Astrocyte (in vitro differentiated cells and primary cell): ENCODE measurements around the gene TUT7. TPM values are rescaled to one million over a fixed set of nuclear protein-coding genes. Genes with fewer than 3 reads are reported as not detected.
"Not testable (repeated sequence)": the region's sequence is repeated elsewhere in the genome, so short reads cannot be mapped to it uniquely, and the experiment has no call there.

Experiments used
- DNase-seq: peaks from one replicate; pipeline ENCODE4 v3.0.0-alpha.2; 2010; ENCODE audit warnings: low read depth
- FAIRE-seq: peaks from 2 replicates; lab custom pipeline; 2011; peaks lifted over from hg19 to GRCh38; lab: Jason Lieb, UNC
- H2AFZ ChIP-seq: 2 replicates; pipeline ENCODE4 v1.6.0; 2012; ENCODE audit warnings: low read depth, low read length, inconsistent platforms
- H3K27ac ChIP-seq: 2 replicates; pipeline ENCODE4 v1.5.1; 2011; ENCODE audit warnings: low read depth, low read length, inconsistent platforms
- H3K27me3 ChIP-seq: 2 replicates; pipeline ENCODE4 v1.6.0; 2011; ENCODE audit warnings: low read length, inconsistent platforms; ENCODE audit not compliant: insufficient read depth
- H3K36me3 ChIP-seq: 2 replicates; pipeline ENCODE4 v1.5.1; 2011; ENCODE audit warnings: low read length, inconsistent platforms; ENCODE audit not compliant: insufficient read depth
- H3K4me1 ChIP-seq: 2 replicates; pipeline ENCODE4 v1.5.1; 2011; ENCODE audit warnings: low read length, inconsistent platforms; ENCODE audit not compliant: insufficient read depth
- H3K4me2 ChIP-seq: 2 replicates; pipeline ENCODE4 v1.6.0; 2012; ENCODE audit warnings: low read length, inconsistent platforms
- H3K4me3 ChIP-seq: 2 replicates; pipeline ENCODE4 v1.5.1; 2011; ENCODE audit warnings: low read depth, mild to moderate bottlenecking, low read length, inconsistent platforms; ENCODE audit not compliant: insufficient read depth
- H3K79me2 ChIP-seq: 2 replicates; pipeline ENCODE4 v1.6.0; 2012; ENCODE audit warnings: mild to moderate bottlenecking, low read length, inconsistent platforms; ENCODE audit not compliant: insufficient read depth
- H3K9ac ChIP-seq: 2 replicates; pipeline ENCODE4 v1.6.0; 2012; ENCODE audit warnings: mild to moderate bottlenecking, low read length, inconsistent platforms
- H3K9me3 ChIP-seq: 2 replicates; pipeline ENCODE4 v1.5.1; 2012; ENCODE audit warnings: low read depth, mild to moderate bottlenecking, low read length, inconsistent platforms; ENCODE audit not compliant: insufficient read depth
- H4K20me1 ChIP-seq: 2 replicates; pipeline ENCODE4 v1.6.0; 2012; ENCODE audit warnings: low read length, inconsistent platforms; ENCODE audit not compliant: insufficient read depth
- H3K27ac Mint-ChIP-seq: one replicate; pipeline ENCODE4 v1.8.0; 2021; ENCODE audit warnings: mild to moderate bottlenecking, mixed read lengths; ENCODE audit not compliant: unreplicated experiment
- H3K27me3 Mint-ChIP-seq: one replicate; pipeline ENCODE4 v1.8.0; 2021; ENCODE audit warnings: low read depth, mixed read lengths; ENCODE audit not compliant: unreplicated experiment
- H3K36me3 Mint-ChIP-seq: one replicate; pipeline ENCODE4 v1.8.0; 2021; ENCODE audit warnings: low read depth, mixed read lengths; ENCODE audit not compliant: unreplicated experiment
- H3K4me1 Mint-ChIP-seq: one replicate; pipeline ENCODE4 v1.8.0; 2021; ENCODE audit warnings: low read depth, mixed read lengths; ENCODE audit not compliant: unreplicated experiment
- H3K4me3 Mint-ChIP-seq: one replicate; pipeline ENCODE4 v1.8.0; 2021; ENCODE audit warnings: mild to moderate bottlenecking, moderate library complexity, mixed read lengths; ENCODE audit not compliant: unreplicated experiment
- H3K9me3 Mint-ChIP-seq: one replicate; pipeline ENCODE4 v1.8.0; 2021; ENCODE audit warnings: mild to moderate bottlenecking, mixed read lengths; ENCODE audit not compliant: unreplicated experiment
- CTCF ChIP-seq: IDR thresholded peaks from 2 replicates; pipeline ENCODE4 v1.5.1; 2011; ENCODE audit warnings: low read depth, mild to moderate bottlenecking, inconsistent platforms, low read length, moderate library complexity; ENCODE audit not compliant: insufficient read depth
- EZH2 ChIP-seq: IDR thresholded peaks from 2 replicates; pipeline ENCODE4 v1.6.1; 2012; ENCODE audit warnings: mild to moderate bottlenecking, low read length, inconsistent platforms; ENCODE audit not compliant: insufficient read depth
- total RNA-seq: library from RNA; stranded (reverse); gene quantifications from 2 replicates; pipeline ENCODE4 v1.2.1, GENCODE V29; 2021

Gene TUT7
- total RNA-seq, 1 donor from 2014 or later, result 24.8 TPM

- Histone ChIP-seq H3K79me2 (no peaks in the 10 kb centered on the region), H3K4me3 (no peak overlapping the region), H3K36me3 (peaks cover 73% of the 10 kb centered on the region), H3K9ac (no peak overlapping the region), H3K4me1 (peaks cover 7% of the 10 kb centered on the region), H2AFZ (no peak overlapping the region), H3K4me2 (peak overlapping the region; percentile 33), H4K20me1 (peaks cover 3% of the 10 kb centered on the region), H3K27ac (no peak overlapping the region), H3K9me3 (no peaks in the 10 kb centered on the region), H3K27me3 (no peaks in the 10 kb centered on the region)
- Mint-ChIP-seq H3K36me3 (peaks cover 19% of the 10 kb centered on the region), H3K27ac (peak overlapping the region; percentile 77), H3K9me3 (no peaks in the 10 kb centered on the region), H3K27me3 (no peaks in the 10 kb centered on the region), H3K4me3 (no peak overlapping the region), H3K4me1 (peaks cover 8% of the 10 kb centered on the region)
- DNase-seq (peak; percentile 88), FAIRE-seq (no peak)
- TF ChIP-seq CTCF (no peak), EZH2 (no peak)
Measured at GRCh38 chr9:86321373-86321772, 32.8 kb downstream of the TUT7 start.

GRCh38 chr9:86318187-86318586, 36.0 kb downstream of the TUT7 start:
- Histone ChIP-seq H3K79me2 (no peaks in the 10 kb centered on the region), H2AFZ (no peak overlapping the region), H3K4me1 (peaks cover 7% of the 10 kb centered on the region), H3K27ac (no peak overlapping the region), H3K4me3 (no peak overlapping the region), H3K9ac (no peak overlapping the region), H4K20me1 (peaks cover 3% of the 10 kb centered on the region), H3K9me3 (no peaks in the 10 kb centered on the region), H3K4me2 (no peak overlapping the region), H3K27me3 (no peaks in the 10 kb centered on the region), H3K36me3 (peaks cover 62% of the 10 kb centered on the region)
- H3K27me3 Mint-ChIP-seq, result no peaks in the 10 kb centered on the region
- H3K4me3 Mint-ChIP-seq, result no peak overlapping the region
- no peak for TF ChIP-seq CTCF
- TF ChIP-seq EZH2, result no peak
- no peak for FAIRE-seq
- DNase-seq, result no peak
- no peaks in the 10 kb centered on the region for H3K9me3 Mint-ChIP-seq
- H3K27ac Mint-ChIP-seq, result no peak overlapping the region
- H3K36me3 Mint-ChIP-seq, result peaks cover 24% of the 10 kb centered on the region
- H3K4me1 Mint-ChIP-seq, result peaks cover 8% of the 10 kb centered on the region

DNA sequence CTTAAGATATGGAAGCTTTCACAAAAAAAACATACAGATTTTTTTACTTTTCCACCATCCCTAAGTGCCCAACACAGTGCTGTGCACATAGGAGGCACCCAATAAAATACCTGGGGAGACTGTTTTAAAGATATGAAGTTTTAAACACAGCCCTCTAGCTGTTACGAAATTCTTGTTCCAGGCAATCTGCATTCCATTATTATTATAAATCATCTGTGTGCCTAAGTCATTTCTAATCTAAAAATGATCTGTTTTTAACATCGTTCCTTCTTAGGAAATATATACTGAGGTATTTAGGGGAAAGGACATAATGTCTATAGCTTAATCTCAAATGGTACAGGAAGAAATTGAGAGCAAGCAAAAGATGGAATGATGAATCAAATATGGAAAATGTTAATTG, 39.1 kb downstream of the TUT7 start:
- H3K36me3 Mint-ChIP-seq, result peaks cover 26% of the 10 kb centered on the region

DNA sequence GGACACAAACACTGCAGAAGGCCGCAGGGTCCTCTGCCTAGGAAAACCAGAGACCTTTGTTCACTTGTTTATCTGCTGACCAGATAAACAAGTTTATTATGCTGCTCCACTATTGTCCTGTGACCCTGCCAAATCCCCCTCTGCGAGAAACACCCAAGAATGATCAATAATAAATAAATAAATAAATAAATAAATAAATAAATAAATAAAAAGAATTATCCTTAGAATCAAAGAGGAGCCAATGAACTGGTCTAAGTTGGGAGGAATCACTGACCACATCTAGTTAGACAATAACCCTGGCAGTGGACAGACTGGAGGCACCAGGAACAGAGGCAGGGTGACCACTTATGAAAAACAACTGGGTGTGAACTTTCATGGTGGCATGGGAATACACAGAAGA, 41.3 kb downstream of the TUT7 start:
- FAIRE-seq, result not testable (repeated sequence)
- H3K36me3 Mint-ChIP-seq, result peaks cover 26% of the 10 kb centered on the region

More for the DNA sequence above, 39.1 kb downstream of the TUT7 start:
- Mint-ChIP-seq H3K4me3 (no peak overlapping the region), H3K27me3 (no peaks in the 10 kb centered on the region), H3K9me3 (no peaks in the 10 kb centered on the region), H3K27ac (no peak overlapping the region), H3K4me1 (no peaks in the 10 kb centered on the region)
- DNase-seq (no peak), FAIRE-seq (no peak)
- Histone ChIP-seq H3K27ac (no peak overlapping the region), H3K4me2 (no peak overlapping the region), H2AFZ (no peak overlapping the region), H3K9ac (no peak overlapping the region), H3K79me2 (no peaks in the 10 kb centered on the region), H3K4me1 (no peaks in the 10 kb centered on the region), H3K4me3 (no peak overlapping the region), H3K27me3 (no peaks in the 10 kb centered on the region), H3K9me3 (no peaks in the 10 kb centered on the region), H4K20me1 (no peaks in the 10 kb centered on the region), H3K36me3 (peaks cover 52% of the 10 kb centered on the region)
- no peak for TF ChIP-seq EZH2
- TF ChIP-seq CTCF, result no peak

More for the DNA sequence above, 41.3 kb downstream of the TUT7 start:
- not testable (repeated sequence) for H3K9me3 ChIP-seq, H3K27me3 Mint-ChIP-seq, H3K4me2 ChIP-seq, H3K27ac Mint-ChIP-seq, H3K9ac ChIP-seq, H2AFZ ChIP-seq, H3K4me1 ChIP-seq, DNase-seq, H3K27ac ChIP-seq, H3K9me3 Mint-ChIP-seq, H3K27me3 ChIP-seq, H4K20me1 ChIP-seq, H3K4me1 Mint-ChIP-seq, H3K4me3 ChIP-seq, H3K4me3 Mint-ChIP-seq, H3K79me2 ChIP-seq
- H3K36me3 ChIP-seq, result peaks cover 57% of the 10 kb centered on the region
